NCI-H82 (cell line): Measurements from ENCODE around the gene HBEGF.
"Not testable (repeated sequence)": the region's sequence is repeated elsewhere in the genome, so short reads cannot be mapped to it uniquely, and the experiment has no call there.

ENCODE experiments used
- DNase-seq: peaks from one replicate; lab custom pipeline; 2025; lab: John Stamatoyannopoulos, UW

The HBEGF gene

GRCh38 chr5:140360681-140361479 lies 14.5 kb upstream of the HBEGF start:
- DNase-seq: no peak

- no peak for DNase-seq
Observed at GRCh38 chr5:140360101-140360500, 13.7 kb upstream of the HBEGF start, which contains the start of gene SLC4A9. SLC4A9 (plus strand) TSS chr5:140360194; CDS start chr5:140360237, 43 bp downstream.

- DNase-seq: peak; percentile 48
Observed at GRCh38 chr5:140358738-140359310, 12.4 kb upstream of the HBEGF start.

GRCh38 chr5:140357726-140358093 lies 11.3 kb upstream of the HBEGF start:
- DNase-seq: peak; percentile 88

GRCh38 chr5:140356853-140357725 lies 10.7 kb upstream of the HBEGF start:
- no peak for DNase-seq

GRCh38 chr5:140355546-140355945 lies 9.1 kb upstream of the HBEGF start:
- no peak for DNase-seq

GRCh38 chr5:140351609-140352334 lies 5.4 kb upstream of the HBEGF start:
- DNase-seq: peak; percentile 82

GRCh38 chr5:140349244-140349643 lies 2.8 kb upstream of the HBEGF start:
- no peak for DNase-seq

GRCh38 chr5:140348104-140348503 lies 1.7 kb upstream of the HBEGF start:
- DNase-seq: no peak

- DNase-seq: no peak
Observed at GRCh38 chr5:140347360-140347759, 957 bp upstream of the HBEGF start.

GRCh38 chr5:140345919-140346347 lies 470 bp downstream of the HBEGF start:
- peak; percentile 44 for DNase-seq

- DNase-seq: no peak
Observed at GRCh38 chr5:140344683-140345423, 1.6 kb downstream of the HBEGF start.

- DNase-seq: not testable (repeated sequence)
Observed at GRCh38 chr5:140343849-140344248, 2.6 kb downstream of the HBEGF start.

GRCh38 chr5:140342896-140343295 lies 3.5 kb downstream of the HBEGF start:
- DNase-seq: no peak

- DNase-seq: no peak
Observed at GRCh38 chr5:140342287-140342686, 4.1 kb downstream of the HBEGF start.

- no peak for DNase-seq
Observed at GRCh38 chr5:140341591-140341990, 4.8 kb downstream of the HBEGF start.

- DNase-seq: no peak
Observed at GRCh38 chr5:140340605-140341121, 5.7 kb downstream of the HBEGF start.

GRCh38 chr5:140339636-140340035 lies 6.8 kb downstream of the HBEGF start:
- no peak for DNase-seq

- DNase-seq: no peak
Observed at GRCh38 chr5:140338908-140339307, 7.5 kb downstream of the HBEGF start.

- no peak for DNase-seq
Observed at GRCh38 chr5:140338336-140338735, 8.1 kb downstream of the HBEGF start.

- DNase-seq: no peak
Observed at GRCh38 chr5:140337880-140338279, 8.5 kb downstream of the HBEGF start.
